Uterus (tissue), 4 donors: ENCODE data around the gene PRDM10. TPM values are rescaled to one million over a fixed set of nuclear protein-coding genes. Genes with fewer than 3 reads are reported as not detected.

ENCODE experiments used
- DNase-seq, 2 donors: peaks; one replicate each; pipeline ENCODE4 v3.0.0-alpha.2; 2019 to 2020
- H3K27ac ChIP-seq, 2 donors: fragments of 200-600 bp; sonication (generic); 1 replicate in 1 of 2; 2 replicates in 1 of 2; pipeline ENCODE4 v1.5.1; 2016 to 2018
- H3K27me3 ChIP-seq, 2 donors: fragments of 200-600 bp; sonication (generic); one replicate each; pipeline ENCODE4 v1.5.1; 2018 to 2019; ENCODE audit warnings: control low read depth in 1 of 2
- H3K36me3 ChIP-seq, 2 donors: fragments of 200-600 bp; sonication (generic); one replicate each; pipeline ENCODE4 v1.5.1; 2019; ENCODE audit warnings: control low read depth in 1 of 2
- H3K4me1 ChIP-seq, 2 donors: fragments of 200-600 bp; sonication (generic); one replicate each; pipeline ENCODE4 v1.5.1; 2018 to 2019; ENCODE audit warnings: control low read depth in 1 of 2
- H3K4me3 ChIP-seq, 2 donors: fragments of 200-600 bp; sonication (generic); 1 replicate in 1 of 2; 2 replicates in 1 of 2; pipeline ENCODE4 v1.5.1; 2018 to 2019; ENCODE audit warnings: mild to moderate bottlenecking in 1 of 2
- H3K9me3 ChIP-seq, 2 donors: fragments of 200-600 bp; sonication (generic); one replicate each; pipeline ENCODE4 v1.5.1; 2019; ENCODE audit warnings: control low read depth in 1 of 2
- CTCF ChIP-seq, 4 experiments: fragments of 200-600 bp in 2 of 4; fragments of 450-650 bp in 2 of 4; sonication (generic) in 2 of 4; IDR thresholded peaks; one replicate each; pipeline ENCODE4 v1.5.1; 2016 to 2019; ENCODE audit warnings: antibody characterized with exemption in 4 of 4, mild to moderate bottlenecking in 2 of 4, moderate library complexity in 1 of 4
- POLR2A ChIP-seq, 2 donors: fragments of 450-650 bp; IDR thresholded peaks; one replicate each; pipeline ENCODE4 v1.6.1; 2016; ENCODE audit warnings: antibody characterized with exemption in 2 of 2, mild to moderate bottlenecking in 1 of 2, moderate library complexity in 1 of 2
- intact Hi-C: fragments of 100-400 bp; cut with DNase I; formaldehyde crosslinking; loops from one replicate; pipeline ENCODE4 v1.15.1; 2023; ENCODE audit warnings: low total_unique reads
- total RNA-seq, 4 donors: library from RNA; depleted of rRNA in 3 of 4; stranded (reverse); fragments of >200 nt in 3 of 4; gene quantifications; one replicate each; pipeline versions ENCODE4 v1.1.0 to v1.2.4, GENCODE V29; 2014 to 2023
- donor health status: DM: yes; HTN: yes; CAD: no.

Gene PRDM10
- total RNA-seq, 4 donors from 2014 or later, result 0.29 to 18.6 (median 6.7) TPM

GRCh38 chr11:129935723-129936122 is 66.9 kb downstream of the PRDM10 start:
- TF ChIP-seq CTCF (IDR thresholded peaks at IDR 0.05) (no peak), POLR2A (IDR thresholded peaks at IDR 0.05) (no peak)

GRCh38 chr11:129933891-129934290 is 68.7 kb downstream of the PRDM10 start:
- H3K36me3 ChIP-seq, result no peaks in the 10 kb centered on the region
- no peaks in the 10 kb centered on the region for H3K27me3 ChIP-seq
- DNase-seq, result no peak
- no peaks in the 10 kb centered on the region for H3K4me1 ChIP-seq
- intact Hi-C loops, result no loop called here
- no peak for TF ChIP-seq POLR2A (IDR thresholded peaks at IDR 0.05)
- TF ChIP-seq CTCF (IDR thresholded peaks at IDR 0.05), result no peak
- no peak overlapping the region for H3K27ac ChIP-seq
- no peaks in the 10 kb centered on the region for H3K9me3 ChIP-seq
- no peak overlapping the region for H3K4me3 ChIP-seq

More at GRCh38 chr11:129935723-129936122, 66.9 kb downstream of the PRDM10 start:
- Histone ChIP-seq H3K27ac (no peak overlapping the region), H3K9me3 (no peaks in the 10 kb centered on the region), H3K4me3 (no peak overlapping the region), H3K4me1 (no peaks in the 10 kb centered on the region), H3K27me3 (no peaks in the 10 kb centered on the region), H3K36me3 (no peaks in the 10 kb centered on the region)
- DNase-seq, result no peak
- intact Hi-C loops, result no loop called here

GRCh38 chr11:129933262-129933661 is 69.4 kb downstream of the PRDM10 start:
- intact Hi-C loops, result no loop called here
- Histone ChIP-seq H3K9me3 (no peaks in the 10 kb centered on the region), H3K27me3 (no peaks in the 10 kb centered on the region), H3K4me1 (no peaks in the 10 kb centered on the region), H3K4me3 (no peak overlapping the region), H3K36me3 (no peaks in the 10 kb centered on the region), H3K27ac (no peak overlapping the region)
- no peak for DNase-seq
- TF ChIP-seq CTCF (IDR thresholded peaks at IDR 0.05), result no peak
- TF ChIP-seq POLR2A (IDR thresholded peaks at IDR 0.05), result no peak

- no peak for DNase-seq
- H3K9me3 ChIP-seq, result no peaks in the 10 kb centered on the region
- H3K27me3 ChIP-seq, result no peaks in the 10 kb centered on the region
- TF ChIP-seq CTCF (IDR thresholded peaks at IDR 0.05) (no peak), POLR2A (IDR thresholded peaks at IDR 0.05) (no peak)
- intact Hi-C loops, result no loop called here
- no peak overlapping the region for H3K4me3 ChIP-seq
- no peaks in the 10 kb centered on the region for H3K36me3 ChIP-seq
- no peak overlapping the region for H3K27ac ChIP-seq
- H3K4me1 ChIP-seq, result no peaks in the 10 kb centered on the region
Measured at GRCh38 chr11:129932381-129933067, 70.1 kb downstream of the PRDM10 start.

- Histone ChIP-seq H3K9me3 (no peaks in the 10 kb centered on the region), H3K27me3 (no peaks in the 10 kb centered on the region), H3K27ac (no peak overlapping the region), H3K4me1 (no peaks in the 10 kb centered on the region), H3K36me3 (no peaks in the 10 kb centered on the region), H3K4me3 (no peak overlapping the region)
- no peak for DNase-seq
- no peak for TF ChIP-seq CTCF (IDR thresholded peaks at IDR 0.05)
- TF ChIP-seq POLR2A (IDR thresholded peaks at IDR 0.05), result no peak
- intact Hi-C loops, result no loop called here
Measured at GRCh38 chr11:129930743-129931142, 71.9 kb downstream of the PRDM10 start.
